ENCODE data around the gene TLNRD1.

TLNRD1 gene

DNA sequence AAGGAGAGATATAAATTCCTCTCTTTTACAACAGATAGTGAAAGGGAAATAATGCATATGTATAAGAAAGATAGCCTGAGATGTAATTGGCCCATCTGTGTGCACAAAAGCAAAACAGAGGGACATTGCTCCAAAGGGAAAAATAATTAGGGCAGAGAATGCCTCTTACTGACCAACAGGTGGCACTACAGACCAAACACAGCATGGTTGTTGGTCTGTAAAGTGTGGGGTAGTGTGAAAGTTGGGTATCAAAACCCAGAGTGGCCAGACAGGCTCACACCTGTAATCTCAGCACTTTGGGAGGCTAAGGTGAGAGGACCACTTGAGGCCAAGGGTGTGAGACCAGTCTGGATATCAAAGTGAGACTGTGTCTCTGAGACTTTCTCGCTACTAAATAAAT lies 4.5 kb upstream of the TLNRD1 start:
- H3K4me3 Mint-ChIP-seq = no peak overlapping the region
- H3K27me3 Mint-ChIP-seq (ENCODE audit: low read depth, poor library complexity) = peaks cover 8% of the 10 kb centered on the region
- DNase-seq = no peak
- peak; percentile 33 for TF ChIP-seq CTCF (IDR thresholded peaks at IDR 0.05)
- H3K36me3 Mint-ChIP-seq (ENCODE audit: low read depth) = no peaks in the 10 kb centered on the region
- H3K9me3 Mint-ChIP-seq = peaks cover 13% of the 10 kb centered on the region
- peaks cover 9% of the 10 kb centered on the region for H3K4me1 Mint-ChIP-seq
- no peak overlapping the region for H3K27ac Mint-ChIP-seq

GRCh38 chr15:80997692-80998091 lies 3.0 kb upstream of the TLNRD1 start:
- Mint-ChIP-seq H3K27ac (no peak overlapping the region), H3K27me3 (ENCODE audit: low read depth, poor library complexity) (peaks cover 6% of the 10 kb centered on the region), H3K4me1 (peaks cover 9% of the 10 kb centered on the region), H3K9me3 (peaks cover 13% of the 10 kb centered on the region), H3K4me3 (no peak overlapping the region), H3K36me3 (ENCODE audit: low read depth) (no peaks in the 10 kb centered on the region)
- TF ChIP-seq CTCF (IDR thresholded peaks at IDR 0.05) = no peak
- DNase-seq = no peak

- TF ChIP-seq CTCF (IDR thresholded peaks at IDR 0.05) = no peak
- DNase-seq = no peak
- Mint-ChIP-seq H3K27ac (no peak overlapping the region), H3K36me3 (ENCODE audit: low read depth) (peaks cover under 1% of the 10 kb centered on the region), H3K4me1 (peaks cover 11% of the 10 kb centered on the region), H3K9me3 (peaks cover 13% of the 10 kb centered on the region), H3K4me3 (no peak overlapping the region), H3K27me3 (ENCODE audit: low read depth, poor library complexity) (peaks cover 5% of the 10 kb centered on the region)
Measured at GRCh38 chr15:80998251-80998650, 2.5 kb upstream of the TLNRD1 start.

- Mint-ChIP-seq H3K4me3 (peak overlapping the region; percentile 95), H3K27ac (no peak overlapping the region), H3K9me3 (peaks cover 13% of the 10 kb centered on the region), H3K36me3 (ENCODE audit: low read depth) (peaks cover 14% of the 10 kb centered on the region), H3K4me1 (peaks cover 25% of the 10 kb centered on the region), H3K27me3 (ENCODE audit: low read depth, poor library complexity) (peaks cover 7% of the 10 kb centered on the region)
- TF ChIP-seq CTCF (IDR thresholded peaks at IDR 0.05) = no peak
- no peak for DNase-seq
Measured at GRCh38 chr15:80999623-81000036, 1.1 kb upstream of the TLNRD1 start.

DNA sequence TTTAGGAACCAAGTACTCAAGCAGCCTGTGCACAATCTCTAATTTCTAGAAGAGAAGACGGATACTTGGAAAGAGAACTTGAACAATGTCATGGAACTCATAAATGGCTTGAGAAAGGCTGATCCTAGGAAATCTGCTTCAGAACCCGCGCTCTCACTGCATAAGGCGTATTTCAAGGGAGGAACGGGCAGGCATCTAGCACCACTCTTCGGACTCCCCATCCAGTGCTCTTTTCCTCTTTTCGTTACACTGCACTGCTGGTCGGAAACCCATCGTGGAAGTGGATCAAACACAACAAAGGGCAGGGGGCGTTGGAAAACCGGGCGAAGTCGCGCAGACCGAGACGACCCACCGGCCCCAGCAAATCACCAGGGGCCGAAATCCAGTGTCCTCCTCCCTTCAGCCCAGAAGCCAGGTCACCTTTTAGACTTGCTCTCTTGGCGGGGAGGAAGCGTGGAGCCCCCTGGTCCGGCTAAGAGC lies 539 bp upstream of the TLNRD1 start:
- peaks cover 27% of the 10 kb centered on the region for H3K4me1 Mint-ChIP-seq
- peak overlapping the region; percentile 95 for H3K4me3 Mint-ChIP-seq
- peaks cover 7% of the 10 kb centered on the region for H3K27me3 Mint-ChIP-seq (ENCODE audit: low read depth, poor library complexity)
- H3K36me3 Mint-ChIP-seq (ENCODE audit: low read depth) = peaks cover 16% of the 10 kb centered on the region
- H3K27ac Mint-ChIP-seq = peak overlapping the region; percentile 87
- no peak for DNase-seq
- H3K9me3 Mint-ChIP-seq = peaks cover 13% of the 10 kb centered on the region
- TF ChIP-seq CTCF (IDR thresholded peaks at IDR 0.05) = no peak
